HG02678 (cell line): ENCODE measurements around the gene RWDD1.
"Not testable (repeated sequence)": the region's sequence is repeated elsewhere in the genome, so short reads cannot be mapped to it uniquely, and the experiment has no call there.

Experiments used
- ATAC-seq: cut with Tn5 transposase; IDR thresholded peaks from one replicate; pipeline ENCODE4 v1.9.1; 2021; ENCODE audit warnings: mild to moderate bottlenecking, moderate library complexity; ENCODE audit not compliant: unreplicated experiment

RWDD1 gene

DNA sequence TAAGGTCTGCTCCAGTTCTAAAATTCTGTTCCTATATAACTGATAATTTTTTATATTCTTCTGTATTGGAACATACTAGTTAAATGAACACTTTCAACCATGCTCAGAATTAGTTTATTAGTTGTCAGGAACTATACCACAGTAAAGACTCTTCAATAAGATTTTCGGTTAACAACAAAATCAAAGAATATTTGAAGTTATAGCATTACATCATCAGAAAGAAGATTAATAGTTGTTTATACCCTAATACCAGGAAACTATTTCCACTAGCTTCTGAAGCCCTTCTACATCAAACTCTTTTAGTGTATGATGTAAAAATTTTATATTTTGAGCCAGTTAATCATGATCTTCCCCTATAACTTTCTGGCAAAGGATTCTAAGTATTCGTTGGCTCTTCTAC, 11.2 kb upstream of the RWDD1 start:
- no peak for ATAC-seq

DNA sequence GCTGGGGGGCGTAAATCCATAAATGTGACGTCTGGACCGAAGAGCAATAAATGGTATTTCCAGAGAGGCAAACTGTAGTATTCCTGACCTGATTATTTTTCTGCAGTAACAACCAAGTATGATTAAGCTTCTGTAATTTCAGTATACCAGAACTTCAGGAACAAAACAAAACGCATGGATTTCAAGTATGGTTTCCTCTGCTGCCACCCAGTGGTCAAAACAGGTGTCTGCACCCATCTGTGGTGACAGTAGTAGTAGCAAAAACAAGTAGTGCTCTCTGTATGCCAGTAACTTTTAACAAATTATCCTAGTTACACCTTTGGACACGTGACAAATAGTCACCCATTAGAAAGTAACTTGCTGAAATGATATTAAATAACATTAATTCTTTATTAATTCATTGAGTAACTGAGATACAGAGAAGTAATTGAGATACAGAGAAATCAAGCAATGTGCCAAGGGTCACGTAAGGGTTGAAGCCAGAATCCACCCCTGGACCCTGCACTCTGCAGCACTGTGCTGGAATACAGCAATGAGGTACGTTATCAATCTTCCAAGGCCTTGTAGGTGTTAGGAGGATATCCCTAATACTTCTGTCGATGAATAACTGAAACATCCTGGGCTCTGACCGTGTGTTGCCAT, 9.8 kb upstream of the RWDD1 start:
- peak; percentile 52 for ATAC-seq

DNA sequence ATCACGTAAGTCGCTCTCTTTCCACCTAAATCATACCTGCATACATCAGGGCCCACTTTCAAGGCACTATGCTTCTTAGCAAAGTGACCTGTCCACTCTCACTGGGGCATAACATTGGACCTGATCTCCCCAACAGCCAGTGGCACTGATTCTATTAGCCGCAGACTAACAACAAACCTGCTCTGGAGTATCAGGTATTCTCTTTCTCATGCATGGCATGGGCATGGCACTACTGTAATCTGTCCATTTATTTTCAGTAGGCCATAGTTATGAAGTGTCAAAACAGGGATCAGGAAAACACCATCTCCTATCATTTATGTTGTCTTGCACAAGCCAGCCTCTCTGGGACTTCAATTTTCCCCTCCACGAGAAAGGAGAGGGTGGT, 9.3 kb upstream of the RWDD1 start:
- no peak for ATAC-seq

DNA sequence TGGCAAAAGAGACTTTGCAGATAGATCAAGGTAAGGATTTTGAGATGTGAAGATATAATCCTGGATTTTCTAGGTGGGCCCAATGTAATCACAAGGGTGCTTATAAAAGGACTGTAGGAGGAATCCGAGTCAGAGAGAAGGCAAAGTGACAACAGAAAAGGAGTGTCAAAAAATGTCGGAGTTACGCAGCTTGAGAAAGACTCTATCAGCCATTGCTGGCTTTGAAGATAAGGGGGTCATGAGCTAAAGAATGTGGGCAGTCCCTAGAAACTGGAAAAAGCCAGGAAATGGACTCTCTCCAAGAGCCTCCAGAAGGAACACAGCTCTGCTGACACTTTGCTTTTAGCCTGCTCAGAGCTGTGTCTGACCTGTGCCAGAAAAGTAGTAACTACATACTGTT, 8.7 kb upstream of the RWDD1 start:
- ATAC-seq: no peak

DNA sequence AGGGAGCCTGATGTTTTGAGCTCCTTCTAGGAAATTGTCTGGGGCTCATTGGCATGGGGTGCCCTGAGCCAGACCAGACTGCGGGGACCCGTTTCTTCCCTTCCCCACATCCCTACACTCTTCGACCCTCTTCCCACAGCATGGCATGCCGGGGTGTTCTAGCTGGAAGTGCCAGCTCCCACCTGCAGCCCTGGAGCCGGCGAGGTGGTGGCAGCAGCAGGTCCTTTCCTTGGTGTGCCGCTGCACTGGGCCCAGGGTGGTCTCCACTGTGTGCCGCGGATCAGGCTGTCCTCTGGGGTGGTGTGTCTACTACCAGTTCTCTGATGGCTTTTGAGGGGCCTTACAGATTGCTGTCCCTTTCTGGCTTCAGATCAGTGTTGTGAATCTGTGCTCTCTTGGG, 7.5 kb upstream of the RWDD1 start:
- no peak for ATAC-seq

DNA sequence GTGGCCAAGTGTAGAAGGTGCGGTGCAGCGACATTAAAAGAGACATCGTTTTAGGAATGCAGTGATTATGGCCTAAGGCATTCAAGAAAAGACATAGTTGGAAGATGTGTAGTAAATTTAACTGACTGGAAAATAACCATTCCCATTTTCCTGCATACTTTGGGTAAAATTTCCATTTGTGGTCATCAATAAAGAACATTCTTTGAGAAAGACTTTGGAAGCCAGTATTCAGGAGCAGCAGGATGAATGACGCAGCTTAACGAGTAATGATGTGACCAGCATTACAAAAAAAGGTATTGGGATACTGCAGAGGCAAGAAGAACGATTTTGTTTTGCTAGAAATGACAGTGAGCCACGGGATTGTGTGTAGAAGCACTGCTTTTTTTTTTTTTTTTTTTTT, 7.0 kb upstream of the RWDD1 start:
- ATAC-seq: no peak

DNA sequence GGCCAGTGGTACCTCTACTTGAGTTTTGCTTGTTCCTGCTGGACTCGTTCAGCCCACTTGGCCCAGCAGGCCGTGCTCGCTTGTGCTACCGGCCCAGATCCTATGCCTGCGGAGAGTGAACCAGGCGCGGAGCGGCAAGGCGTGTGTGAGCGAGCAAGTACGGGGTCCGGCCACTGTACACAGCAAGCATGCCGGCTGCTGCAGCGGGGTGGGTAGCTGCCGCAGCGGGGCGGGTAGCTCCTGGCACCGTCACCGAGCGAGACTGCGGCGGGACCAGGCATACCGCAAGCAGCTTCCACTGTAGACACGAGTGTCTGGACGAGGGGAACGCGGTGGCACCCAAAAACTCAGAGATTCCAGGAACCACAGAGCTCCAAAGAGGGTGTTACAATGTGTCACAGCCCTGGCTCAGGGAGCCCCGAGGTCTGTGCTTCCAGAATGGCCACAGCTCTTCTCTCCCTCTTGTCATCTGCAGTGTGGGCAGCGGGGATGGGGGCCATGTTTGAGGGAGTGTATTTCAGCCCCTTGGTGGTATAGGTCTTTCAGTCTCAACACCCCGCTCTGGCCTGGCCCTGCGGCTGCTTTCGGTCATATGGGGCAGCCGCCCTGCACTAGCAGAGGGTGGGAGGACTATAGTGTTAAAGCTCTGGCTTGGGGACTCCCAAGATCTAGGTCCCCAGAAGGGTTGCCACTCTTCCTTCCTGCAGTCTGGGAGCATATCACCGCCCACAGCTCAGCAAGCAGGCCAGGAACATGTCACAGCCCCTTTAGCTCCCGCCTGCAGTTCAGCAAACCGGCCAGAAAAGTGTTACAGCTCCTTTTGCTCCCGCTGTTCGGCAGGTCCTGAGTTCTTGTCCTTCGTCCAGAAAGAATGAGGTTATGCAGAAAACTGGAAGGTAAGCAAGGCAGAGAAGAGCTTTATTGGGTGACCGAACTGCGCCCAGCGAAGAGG, 6.1 kb upstream of the RWDD1 start:
- ATAC-seq: no peak

DNA sequence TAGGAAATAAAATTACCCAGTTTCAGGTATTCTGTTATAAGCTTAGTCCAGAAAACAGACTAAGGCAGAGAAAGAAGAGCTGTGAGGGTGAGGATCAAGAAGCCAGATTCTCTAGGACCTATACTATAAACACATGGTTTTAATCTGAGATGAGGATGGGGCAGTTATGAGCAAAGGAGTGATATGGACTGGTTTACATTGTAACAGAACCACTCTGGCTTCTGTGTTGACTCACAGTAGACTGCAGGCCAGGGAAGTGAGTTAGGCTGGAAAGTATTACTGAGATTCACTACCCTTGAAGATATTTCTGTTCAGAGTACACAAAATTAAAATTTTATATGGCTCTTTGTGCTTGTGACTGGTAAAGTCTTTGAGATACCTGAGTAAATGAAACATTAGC, 3.2 kb upstream of the RWDD1 start:
- no peak for ATAC-seq

DNA sequence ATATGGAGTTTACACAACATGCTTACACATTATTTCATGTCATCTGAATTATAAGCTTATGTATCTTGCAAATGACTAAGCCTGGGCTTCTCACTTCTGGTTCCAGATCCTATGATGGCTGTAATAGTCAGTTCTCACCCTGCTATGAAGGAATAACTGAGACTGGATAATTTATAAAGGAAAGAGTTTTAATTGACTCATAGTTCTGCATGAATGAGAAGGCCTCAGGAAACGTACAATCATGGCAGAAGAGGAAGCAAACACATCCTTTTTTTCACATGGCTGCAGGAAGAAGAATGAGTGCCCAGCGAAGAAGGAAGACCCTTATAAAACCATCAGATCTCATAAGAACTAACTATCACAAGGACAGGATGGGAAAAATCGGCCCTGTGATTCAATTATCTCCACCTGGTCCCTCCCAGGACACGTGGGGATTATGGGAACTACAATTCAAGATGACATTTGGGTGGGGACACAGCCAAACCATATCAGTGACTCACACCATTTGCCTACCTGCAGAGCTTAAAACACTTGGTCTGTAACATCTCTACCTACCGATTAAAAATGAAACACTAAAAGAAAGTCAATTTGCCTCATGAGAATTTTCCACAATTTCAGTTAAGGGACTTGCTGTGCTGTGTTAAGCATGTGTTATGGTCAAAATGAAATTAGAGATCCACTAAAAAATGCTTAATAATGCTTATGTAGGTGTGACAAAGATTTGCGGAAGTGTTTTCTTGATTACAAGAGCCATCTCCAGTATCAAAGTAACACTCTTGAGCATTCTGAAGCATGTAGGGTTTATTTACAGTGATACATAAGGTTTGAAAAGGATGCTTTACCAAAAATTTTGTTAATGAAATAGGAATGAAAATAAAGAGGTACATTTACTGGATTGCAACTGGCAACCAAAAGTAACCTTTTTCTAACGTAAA, 2.2 kb upstream of the RWDD1 start:
- no peak for ATAC-seq

DNA sequence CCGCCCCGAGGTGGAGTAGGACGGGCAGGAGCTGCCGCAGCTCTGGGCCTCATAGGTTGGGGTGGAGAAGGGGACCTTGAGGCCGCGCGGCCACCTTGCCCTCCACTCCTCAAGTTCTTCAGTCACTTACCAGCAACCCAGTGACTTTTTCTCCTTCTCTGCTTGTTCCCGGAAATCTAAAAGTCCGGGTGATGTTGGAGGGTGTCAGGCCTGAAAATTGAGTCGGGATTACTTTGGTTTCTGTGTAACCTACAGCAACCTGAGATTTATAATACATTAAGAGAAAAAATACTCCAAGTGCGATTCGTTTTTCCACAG, 338 bp downstream of the RWDD1 start:
- ATAC-seq: no peak

DNA sequence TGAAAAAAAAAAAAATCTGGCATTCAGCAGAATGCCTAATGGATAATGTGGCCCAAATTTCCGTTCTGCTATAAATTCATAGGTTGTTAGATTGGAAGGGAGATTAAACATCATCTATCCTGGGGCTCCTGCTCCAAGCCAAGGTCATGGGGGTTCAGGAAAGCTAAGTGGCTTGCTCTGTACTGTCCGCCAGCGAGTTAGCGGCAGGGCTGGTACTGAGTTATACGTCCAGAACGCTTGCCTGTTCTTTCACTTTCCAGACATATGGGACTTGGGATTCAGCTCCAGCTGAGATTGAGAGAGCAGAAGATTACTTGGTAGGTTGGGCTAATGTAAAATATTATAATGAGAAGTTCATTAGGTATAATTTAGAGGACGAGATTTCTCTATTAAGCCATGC, 858 bp downstream of the RWDD1 start:
- ATAC-seq: no peak

DNA sequence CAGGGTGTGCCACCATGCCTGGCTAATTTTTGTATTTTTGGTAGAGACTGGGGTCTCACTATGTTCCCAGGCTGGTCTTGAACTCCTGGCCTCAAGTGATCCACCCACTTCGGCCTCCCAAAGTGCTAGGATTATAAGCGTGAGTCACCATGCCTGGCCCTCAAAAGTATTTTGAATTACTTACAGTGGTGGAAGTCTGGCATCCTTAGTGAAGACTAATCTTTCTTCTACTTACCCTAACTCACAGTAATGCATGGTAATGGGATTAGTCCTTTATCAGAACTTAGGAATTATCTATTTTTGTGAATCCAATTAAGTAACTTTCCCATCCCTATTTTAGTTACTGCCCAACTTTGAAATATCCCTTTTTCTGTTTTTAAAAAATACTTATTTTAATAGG, 3.9 kb downstream of the RWDD1 start:
- ATAC-seq: no peak

DNA sequence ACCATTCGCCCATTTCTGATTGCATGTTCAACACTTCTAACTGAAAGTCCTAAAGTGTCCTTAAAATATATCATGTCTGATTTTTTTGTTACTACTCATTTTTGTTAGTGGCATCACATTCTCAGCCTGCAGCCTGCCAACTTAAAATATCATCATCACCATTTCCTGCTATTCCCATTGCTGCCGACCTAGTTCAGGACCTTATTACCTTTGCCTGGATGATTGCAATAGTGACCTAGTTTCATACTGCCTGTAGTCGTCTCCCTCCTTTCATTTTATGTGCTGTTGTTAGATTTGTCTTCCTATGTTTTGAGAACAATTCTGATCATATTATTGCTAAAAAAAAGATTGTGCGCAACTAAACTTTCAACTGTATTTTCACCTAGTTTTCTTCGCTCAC, 6.2 kb downstream of the RWDD1 start:
- no peak for ATAC-seq

DNA sequence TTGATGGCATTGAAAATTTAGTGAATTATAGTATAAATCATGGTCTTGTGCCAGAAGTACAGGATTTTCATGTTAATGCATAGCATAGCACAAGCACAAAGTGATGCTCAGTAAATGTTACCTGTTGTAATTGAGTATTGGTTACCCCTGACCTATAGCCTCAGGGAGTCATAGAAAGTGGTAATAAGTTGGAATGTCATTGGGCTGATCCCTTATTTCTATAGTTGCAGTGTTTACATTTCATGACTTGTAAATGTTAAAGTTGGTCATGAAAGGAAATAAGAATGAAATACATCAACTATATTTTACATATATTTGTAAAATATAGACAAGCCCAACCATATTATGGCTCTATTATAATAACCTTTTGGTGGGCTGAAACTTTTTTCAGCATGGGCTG, 7.0 kb downstream of the RWDD1 start:
- ATAC-seq: no peak

DNA sequence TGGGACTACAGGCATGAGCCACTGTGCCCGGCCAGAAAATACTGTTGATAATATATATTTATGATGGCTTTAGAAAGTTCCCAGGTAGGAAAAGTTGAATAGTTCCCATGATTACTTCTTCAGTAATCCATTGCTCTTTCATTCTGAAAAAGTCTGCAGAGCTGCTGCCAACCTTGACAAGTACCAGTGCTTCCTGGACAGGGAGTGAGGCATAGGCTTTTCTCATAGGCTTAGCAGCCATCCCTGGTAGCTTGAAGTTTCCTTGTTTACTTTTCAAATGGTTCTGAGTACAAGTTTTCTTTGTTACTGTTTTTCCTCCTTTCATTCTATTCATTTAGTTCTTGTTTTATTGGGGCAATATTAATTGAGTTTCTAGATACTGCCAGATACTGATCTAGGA, 7.8 kb downstream of the RWDD1 start:
- ATAC-seq: no peak

DNA sequence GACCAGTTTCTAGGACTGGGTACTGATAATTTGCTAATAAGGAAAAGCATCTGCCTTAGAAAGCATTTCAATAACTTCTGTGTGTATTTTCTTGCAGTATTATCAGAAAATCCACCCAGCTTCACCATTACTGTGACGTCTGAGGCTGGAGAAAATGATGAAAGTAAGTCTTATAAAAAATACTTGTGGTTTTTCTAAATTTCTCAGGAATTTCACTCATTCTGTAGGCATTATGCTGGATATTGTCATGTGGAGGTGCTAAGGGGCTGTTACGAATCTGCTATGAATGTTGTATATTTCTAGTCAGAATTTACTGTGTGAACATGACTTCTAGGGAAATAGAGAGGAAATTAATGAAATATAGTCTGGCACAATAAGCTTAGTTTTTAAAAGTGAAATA, 8.9 kb downstream of the RWDD1 start:
- no peak for ATAC-seq

DNA sequence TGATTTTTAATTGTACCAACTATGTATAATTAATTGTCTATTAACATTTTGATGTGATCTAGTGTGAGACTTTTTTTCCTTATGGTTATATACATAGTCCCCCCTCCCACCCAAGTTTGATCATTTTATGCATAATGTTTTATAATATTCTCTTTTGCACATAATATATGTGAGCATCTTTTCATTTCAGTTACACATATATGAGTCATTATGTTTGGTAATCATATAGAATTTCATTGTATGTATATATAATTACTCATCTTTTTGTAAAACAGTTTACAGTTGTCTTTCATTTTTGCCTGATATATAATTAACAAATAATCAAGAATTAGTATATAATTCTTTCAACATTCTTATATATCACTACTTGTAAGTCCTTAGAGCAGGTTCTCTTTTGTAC, 15.0 kb downstream of the RWDD1 start:
- no peak for ATAC-seq

DNA sequence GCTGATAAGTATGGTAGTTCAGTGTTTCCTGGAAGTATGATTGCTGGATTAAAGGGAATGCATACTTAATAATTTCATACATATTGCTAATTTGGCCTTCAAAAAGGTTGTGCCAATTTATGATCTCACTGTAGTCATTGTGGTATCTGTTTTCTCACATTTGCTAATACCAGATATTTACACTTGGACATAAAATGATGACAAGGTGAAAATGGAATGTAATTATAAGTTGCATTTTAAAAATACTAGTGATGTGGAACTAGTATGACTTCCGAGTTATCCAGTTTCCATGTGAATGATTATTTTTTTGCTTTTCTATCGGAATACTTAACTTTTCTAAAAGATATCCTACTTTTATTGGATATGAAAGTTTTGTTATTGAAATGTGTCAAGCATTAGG, 15.4 kb downstream of the RWDD1 start:
- ATAC-seq: no peak

DNA sequence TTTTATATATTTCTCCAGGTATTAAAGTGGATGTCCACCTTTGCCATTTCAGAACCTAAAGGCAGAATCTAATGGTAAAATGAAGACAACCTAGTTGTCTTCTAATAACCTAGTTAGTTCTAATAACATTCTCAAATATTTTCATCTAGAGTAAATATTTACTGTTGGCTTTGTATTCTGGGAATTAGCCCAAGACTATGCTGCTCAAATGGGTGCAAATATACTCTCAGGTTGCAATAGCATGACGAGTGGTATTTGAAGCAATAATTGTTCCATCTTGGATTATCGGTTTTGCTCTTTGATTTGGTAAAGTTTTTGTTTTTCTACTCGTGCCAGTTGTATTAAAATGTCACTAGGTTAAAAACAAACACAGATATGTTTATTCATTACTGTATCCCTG, 23.9 kb downstream of the RWDD1 start:
- ATAC-seq: no peak

DNA sequence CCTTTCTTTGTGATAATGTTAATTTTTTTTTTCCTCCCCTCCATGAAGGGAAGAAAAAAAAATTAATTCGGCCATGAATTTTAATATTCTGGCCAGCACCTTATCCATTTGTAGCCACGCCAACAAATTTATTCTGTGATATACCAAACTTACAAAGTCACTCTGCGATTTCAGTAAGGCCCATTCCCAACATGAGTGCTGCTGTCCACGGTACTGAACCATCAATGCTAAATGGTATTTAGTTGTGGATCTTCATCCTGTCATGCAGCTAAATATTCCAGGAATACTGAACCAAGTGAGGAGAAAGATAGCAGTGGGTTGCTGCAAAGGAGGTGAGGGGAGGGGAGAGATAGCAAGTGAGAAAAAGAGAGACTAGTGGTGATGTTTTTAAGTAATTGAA, 25.5 kb downstream of the RWDD1 start:
- ATAC-seq: no peak

DNA sequence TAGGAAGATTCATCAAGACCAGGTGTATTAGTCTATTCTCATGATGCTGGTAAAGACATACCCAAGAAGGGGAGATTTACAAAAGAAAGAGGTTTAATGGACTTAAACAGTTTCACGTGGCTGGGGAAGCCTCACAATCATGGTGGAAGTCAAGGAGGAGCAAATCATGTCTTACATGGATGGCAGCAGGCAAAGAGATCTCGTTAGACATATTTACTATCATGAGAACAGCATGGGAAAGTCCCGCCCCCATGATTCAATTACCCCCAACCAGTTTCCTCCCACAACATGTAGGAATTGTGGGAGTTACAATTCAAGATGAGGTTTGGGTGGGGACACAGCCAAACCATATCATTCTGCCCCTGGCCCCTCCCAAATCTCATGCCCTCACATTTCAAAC, 32.6 kb downstream of the RWDD1 start:
- not testable (repeated sequence) for ATAC-seq

DNA sequence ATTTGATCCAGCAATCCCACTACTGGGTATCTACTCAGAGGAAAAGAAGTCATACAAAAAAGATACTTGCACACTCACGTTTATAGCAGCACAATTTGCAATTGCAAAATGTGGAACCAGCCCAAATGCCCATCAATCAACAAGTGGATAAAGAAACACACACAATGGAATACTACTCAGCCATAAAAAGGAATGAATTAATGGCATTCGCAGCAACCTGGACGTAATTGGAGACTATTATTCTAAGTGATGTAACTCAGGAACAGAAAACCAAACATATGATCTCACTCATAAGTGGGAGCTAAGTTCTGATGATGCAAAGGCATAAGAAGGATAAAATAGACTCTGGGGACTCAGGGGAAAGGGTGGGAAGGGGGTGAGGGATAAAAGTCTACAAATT, 33.6 kb downstream of the RWDD1 start:
- ATAC-seq: not testable (repeated sequence)
